GM12864 (cell line): ENCODE results near the gene GRID1.
"Not testable (repeated sequence)": the region's sequence is repeated elsewhere in the genome, so short reads cannot be mapped to it uniquely, and the experiment has no call there.

Experiments used
- DNase-seq: peaks from one replicate; pipeline ENCODE4 v3.0.0-alpha.2; 2011; ENCODE audit warnings: low read depth
- H3K4me3 ChIP-seq: 2 replicates; pipeline ENCODE4 v1.5.1; 2011; ENCODE audit warnings: mild to moderate bottlenecking, low read depth, low read length, control low read depth
- CTCF ChIP-seq: IDR thresholded peaks from 2 replicates; pipeline ENCODE4 v1.5.1; 2011; ENCODE audit warnings: low read depth, mild to moderate bottlenecking, moderate library complexity, low read length, control low read depth, inconsistent platforms; ENCODE audit errors: missing control alignments

Gene GRID1

GRCh38 chr10:86247073-86247472 lies 119.5 kb downstream of the GRID1 start:
- H3K4me3 ChIP-seq: no peak overlapping the region
- no peak for DNase-seq
- TF ChIP-seq CTCF: no peak

GRCh38 chr10:86246279-86246940 lies 120.2 kb downstream of the GRID1 start:
- no peak overlapping the region for H3K4me3 ChIP-seq
- no peak for DNase-seq
- no peak for TF ChIP-seq CTCF

GRCh38 chr10:86245015-86245394 lies 121.6 kb downstream of the GRID1 start:
- no peak for TF ChIP-seq CTCF
- no peak overlapping the region for H3K4me3 ChIP-seq
- DNase-seq: no peak

GRCh38 chr10:86244297-86245014 lies 122.1 kb downstream of the GRID1 start:
- no peak for DNase-seq
- no peak for TF ChIP-seq CTCF
- H3K4me3 ChIP-seq: no peak overlapping the region

GRCh38 chr10:86243651-86244155 lies 122.9 kb downstream of the GRID1 start:
- no peak for TF ChIP-seq CTCF
- DNase-seq: no peak
- H3K4me3 ChIP-seq: no peak overlapping the region

GRCh38 chr10:86242761-86243160 lies 123.8 kb downstream of the GRID1 start:
- no peak for TF ChIP-seq CTCF
- H3K4me3 ChIP-seq: no peak overlapping the region
- no peak for DNase-seq

GRCh38 chr10:86238089-86238488 lies 128.5 kb downstream of the GRID1 start:
- not testable (repeated sequence) for H3K4me3 ChIP-seq, DNase-seq
